ENCODE results near the gene COL8A1. TPM values are rescaled to one million over a fixed set of nuclear protein-coding genes. Genes with fewer than 3 reads are reported as not detected.

COL8A1 gene
- total and polyA plus RNA-seq, 9 of the 15 experiments (the other 6 are each of a cell fraction or from before 2014, with no cell fraction given) = 0.07 TPM; not detected in 8

- TF ChIP-seq ZNF277 (CRISPR knock-in tag; IDR thresholded peaks at IDR 0.05; ENCODE audit: borderline replicate concordance) (no peak), SRF (CRISPR knock-in tag; IDR thresholded peaks at IDR 0.05) (no peak), STAT5A (IDR thresholded peaks at IDR 0.05; ENCODE audit: borderline replicate concordance, low read length) (no peak), PTBP1 (IDR thresholded peaks at IDR 0.05; ENCODE audit: low read depth, low read length) (no peak), FOSL1 (tag; conservative IDR thresholded peaks at IDR 0.05) (peak; percentile 78), JUND (IDR thresholded peaks at IDR 0.05; ENCODE audit: borderline replicate concordance, low read depth, low read length) (peak; percentile 60), JUND (tag; IDR thresholded peaks at IDR 0.05; ENCODE audit: borderline replicate concordance, low read depth, low read length) (peak; percentile 39; the same call in 2 of the 3 replicates), TRIM28 (IDR thresholded peaks at IDR 0.05) (no peak), ZNF75A (CRISPR knock-in tag; IDR thresholded peaks at IDR 0.05) (no peak), CHCHD3 (CRISPR knock-in tag; IDR thresholded peaks at IDR 0.05) (no peak)
Measured at GRCh38 chr3:99774467-99774866, 136.1 kb downstream of the COL8A1 start (continued).
